Measurements from ENCODE around the gene ZFP36.

The ZFP36 gene

DNA sequence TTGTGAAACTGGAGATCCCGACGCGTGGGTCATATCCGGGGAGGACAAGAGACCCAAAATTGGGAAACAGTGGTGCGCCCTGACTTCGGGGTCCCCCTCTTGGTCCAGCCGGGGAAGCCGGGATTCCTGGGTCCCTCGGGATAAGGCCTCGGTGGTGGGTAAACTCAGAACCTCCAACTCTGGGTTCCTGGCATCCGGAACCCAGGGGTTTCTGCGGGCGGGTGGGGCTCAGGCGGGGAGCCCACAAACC lies 688 bp downstream of the ZFP36 start:
- no peak for DNase-seq

- DNase-seq: no peak
These were observed 1.2 kb downstream of the ZFP36 start for GRCh38 chr19:39407660-39408391.

DNA sequence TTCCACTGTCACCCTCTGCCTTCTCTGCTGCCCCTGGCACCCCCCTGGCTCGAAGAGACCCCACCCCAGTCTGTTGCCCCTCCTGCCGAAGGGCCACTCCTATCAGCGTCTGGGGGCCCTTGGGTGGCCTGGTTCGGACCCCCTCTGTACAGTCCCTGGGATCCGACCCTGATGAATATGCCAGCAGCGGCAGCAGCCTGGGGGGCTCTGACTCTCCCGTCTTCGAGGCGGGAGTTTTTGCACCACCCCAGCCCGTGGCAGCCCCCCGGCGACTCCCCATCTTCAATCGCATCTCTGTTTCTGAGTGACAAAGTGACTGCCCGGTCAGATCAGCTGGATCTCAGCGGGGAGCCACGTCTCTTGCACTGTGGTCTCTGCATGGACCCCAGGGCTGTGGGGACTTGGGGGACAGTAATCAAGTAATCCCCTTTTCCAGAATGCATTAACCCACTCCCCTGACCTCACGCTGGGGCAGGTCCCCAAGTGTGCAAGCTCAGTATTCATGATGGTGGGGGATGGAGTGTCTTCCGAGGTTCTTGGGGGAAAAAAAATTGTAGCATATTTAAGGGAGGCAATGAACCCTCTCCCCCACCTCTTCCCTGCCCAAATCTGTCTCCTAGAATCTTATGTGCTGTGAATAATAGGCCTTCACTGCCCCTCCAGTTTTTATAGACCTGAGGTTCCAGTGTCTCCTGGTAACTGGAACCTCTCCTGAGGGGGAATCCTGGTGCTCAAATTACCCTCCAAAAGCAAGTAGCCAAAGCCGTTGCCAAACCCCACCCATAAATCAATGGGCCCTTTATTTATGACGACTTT lies 2.0 kb downstream of the ZFP36 start:
- DNase-seq: no peak

DNA sequence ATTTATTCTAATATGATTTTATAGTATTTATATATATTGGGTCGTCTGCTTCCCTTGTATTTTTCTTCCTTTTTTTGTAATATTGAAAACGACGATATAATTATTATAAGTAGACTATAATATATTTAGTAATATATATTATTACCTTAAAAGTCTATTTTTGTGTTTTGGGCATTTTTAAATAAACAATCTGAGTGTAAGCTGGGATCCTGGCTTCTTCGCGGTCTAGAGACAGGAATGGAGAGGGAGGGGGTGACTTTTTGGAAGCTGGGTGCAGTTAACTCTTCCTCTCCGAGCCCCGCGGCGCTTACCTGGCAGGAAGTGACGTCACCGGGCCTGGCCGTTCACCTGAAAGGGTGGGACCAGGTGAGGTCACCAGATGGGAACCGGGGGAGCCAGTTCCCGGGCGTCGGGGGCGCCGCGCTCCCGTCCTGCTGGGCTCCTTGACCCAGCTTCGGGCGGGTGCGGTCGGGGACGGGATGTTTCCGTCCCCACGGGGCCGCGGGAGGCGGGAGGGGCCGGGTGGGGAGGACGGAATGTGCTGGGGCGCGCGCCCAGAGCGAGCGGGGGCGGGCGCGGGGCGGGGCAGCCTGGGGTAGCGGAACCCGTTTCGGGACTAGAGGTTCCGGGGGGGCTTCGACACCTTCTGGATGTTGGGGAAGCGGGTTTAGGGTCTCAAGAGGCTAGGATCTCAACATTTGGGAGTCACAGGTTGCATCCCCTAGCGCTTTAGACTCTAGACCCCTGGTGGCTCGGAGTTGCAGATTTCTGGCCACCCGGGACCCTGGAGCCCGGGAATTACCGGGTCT lies 2.8 kb downstream of the ZFP36 start:
- peak; percentile 38 for DNase-seq

DNA sequence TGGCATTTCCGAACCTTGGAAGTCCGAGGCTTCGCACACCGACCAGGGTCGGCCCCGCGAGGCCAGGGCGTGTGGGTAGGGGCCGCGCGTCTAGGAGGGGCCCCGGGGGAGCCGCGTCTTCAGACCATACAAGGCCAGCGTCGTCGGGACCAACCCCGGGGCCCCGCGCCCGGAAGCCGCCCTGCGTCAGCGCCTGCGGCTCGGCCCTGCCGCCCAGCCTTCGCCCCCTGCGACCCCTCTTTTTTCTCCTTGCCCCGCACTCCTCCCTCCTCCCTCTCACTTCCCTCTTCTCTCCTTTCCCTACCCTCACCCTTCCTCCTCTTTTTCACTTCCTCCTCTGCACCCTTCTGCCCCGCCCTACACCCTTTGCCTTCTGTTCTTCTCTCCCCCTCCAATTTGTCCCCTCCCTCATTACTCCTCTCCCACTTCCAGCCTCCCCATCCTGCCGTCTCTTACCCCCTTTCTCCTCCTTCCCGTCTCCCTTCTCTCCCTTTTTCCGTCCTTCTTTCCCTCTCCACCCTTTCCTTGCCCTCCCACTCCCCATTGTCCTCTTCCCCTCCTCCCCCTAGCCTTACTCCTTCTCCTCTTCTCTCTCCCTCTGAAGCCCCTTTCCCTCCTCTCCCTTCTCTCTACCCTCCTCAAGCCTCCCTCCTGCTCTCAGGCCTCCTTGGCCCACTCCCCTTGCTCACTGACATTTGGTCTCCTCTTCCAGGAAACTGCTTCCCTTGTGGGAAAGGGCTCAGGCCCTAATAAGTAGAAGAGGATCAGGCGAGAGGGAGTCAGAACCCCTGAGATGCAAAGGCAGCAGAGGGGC lies 3.6 kb downstream of the ZFP36 start:
- peak; percentile 50 for DNase-seq

- DNase-seq: no peak
These were observed 4.1 kb downstream of the ZFP36 start for GRCh38 chr19:39410831-39411080.

- no peak for DNase-seq
These were observed 4.6 kb downstream of the ZFP36 start for GRCh38 chr19:39411081-39411831.

DNA sequence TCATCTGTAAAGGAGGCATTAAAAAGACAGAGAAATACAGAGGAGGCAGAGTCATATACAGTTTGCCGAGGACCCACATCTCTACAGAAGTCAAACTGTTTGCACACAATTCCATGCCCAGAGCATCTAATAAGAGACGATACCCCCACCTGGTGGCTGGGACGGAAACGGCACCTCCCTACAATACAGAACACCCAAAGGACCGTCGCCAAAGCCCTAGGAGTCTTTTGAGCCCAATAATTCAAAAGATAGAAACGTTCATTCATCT lies 5.1 kb downstream of the ZFP36 start:
- peak; percentile 84 for DNase-seq

GRCh38 chr19:39412100-39412866 lies 5.6 kb downstream of the ZFP36 start, which contains the start of gene PLEKHG2:
Gene PLEKHG2 (plus strand): TSS chr19:39412669. CDS start chr19:39414087, 1,418 bp downstream.
- peak; percentile 98 for DNase-seq

DNA sequence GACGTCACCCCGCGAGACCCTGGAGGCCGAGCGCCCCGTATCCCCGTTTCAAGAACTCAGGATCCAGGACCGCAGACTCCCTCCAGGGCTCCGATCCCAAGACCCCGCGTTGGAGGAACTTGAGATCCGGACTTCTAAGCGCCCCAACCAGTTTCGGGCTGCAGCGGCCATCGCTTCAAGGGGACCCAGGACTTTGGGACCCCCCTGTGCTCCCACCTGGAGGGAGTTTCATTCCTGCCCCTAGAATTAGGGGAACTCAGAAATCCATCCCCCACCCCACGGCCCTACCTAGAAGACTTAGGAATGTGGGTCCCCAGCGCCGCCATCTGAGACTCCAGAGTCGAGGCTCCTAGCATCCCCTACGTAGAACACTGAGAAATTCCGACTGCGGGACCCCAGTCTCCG lies 6.2 kb downstream of the ZFP36 start:
- DNase-seq: no peak

GRCh38 chr19:39413272-39413910 lies 6.7 kb downstream of the ZFP36 start:
- peak; percentile 17 for DNase-seq

DNA sequence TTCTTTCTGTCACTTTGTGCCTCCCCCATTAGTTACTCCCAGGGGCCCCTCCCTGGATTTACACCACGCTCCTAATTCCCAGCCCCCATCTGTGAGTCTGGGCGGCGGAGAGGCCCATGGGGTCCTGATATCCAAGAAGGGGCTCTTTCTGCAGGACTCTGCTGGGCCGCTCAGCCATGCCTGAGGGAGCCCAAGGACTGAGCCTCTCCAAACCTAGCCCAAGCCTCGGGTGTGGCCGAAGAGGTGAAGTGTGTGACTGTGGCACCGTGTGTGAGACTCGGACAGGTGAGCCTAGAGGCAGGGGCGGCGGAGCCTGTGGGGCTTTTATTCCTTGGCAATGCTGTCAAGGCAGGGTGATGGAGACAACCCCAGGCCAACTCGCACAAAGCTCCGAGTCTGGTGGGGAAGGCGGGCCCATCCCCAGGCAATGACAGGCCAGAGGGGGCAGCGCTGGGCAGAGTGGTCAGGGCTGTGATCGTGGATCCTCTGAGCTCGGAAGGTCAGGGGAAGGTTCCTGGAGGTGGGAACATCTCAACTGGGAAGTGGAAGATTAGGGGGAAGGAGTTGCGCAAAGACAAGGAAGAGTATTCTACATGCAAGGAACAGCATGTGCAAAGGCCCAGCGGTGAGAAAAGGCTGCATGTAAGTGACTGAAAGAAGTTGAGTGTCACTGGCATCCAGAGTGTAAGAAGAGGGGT lies 7.4 kb downstream of the ZFP36 start:
- DNase-seq: no peak

DNA sequence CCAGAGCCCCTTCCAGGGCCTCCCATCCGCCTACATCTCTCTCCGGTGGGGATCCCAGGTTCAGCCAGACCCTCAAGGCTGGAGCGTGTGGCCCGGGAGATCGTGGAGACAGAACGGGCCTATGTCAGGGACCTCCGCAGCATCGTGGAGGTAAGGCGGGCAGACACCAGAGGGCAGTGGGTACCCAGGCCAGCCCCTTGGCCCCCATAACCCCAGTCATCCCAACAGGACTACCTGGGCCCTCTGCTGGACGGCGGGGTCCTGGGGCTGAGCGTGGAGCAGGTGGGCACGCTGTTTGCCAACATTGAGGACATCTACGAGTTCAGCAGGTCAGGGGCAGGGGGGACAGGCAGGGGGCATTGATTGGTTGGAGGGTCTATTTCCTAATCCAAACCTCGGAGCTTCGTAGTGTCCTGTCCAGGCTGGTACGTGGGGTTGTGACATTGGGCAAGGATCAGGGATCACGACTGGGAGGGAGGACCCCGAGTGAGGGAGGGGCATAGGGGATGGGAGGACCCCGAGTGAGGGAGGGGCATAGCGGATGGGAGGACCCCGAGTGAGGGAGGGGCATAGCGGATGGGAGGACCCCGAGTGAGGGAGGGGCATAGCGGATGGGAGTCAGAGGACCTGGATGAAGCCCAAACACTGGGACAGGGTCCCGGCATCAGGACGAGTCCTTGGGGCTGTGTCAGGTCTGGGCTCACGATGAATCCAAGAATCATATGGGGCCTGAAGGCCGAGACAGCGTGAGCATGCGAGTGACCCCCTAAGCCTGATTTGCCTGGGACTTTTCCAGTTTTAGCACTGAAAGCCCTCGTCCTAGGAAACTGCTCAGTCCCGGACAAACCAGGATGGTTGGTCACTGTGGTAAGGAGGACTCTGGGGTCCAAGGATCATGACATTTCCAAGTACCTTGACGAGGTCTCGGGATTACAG lies 8.7 kb downstream of the ZFP36 start:
- no peak for DNase-seq

DNA sequence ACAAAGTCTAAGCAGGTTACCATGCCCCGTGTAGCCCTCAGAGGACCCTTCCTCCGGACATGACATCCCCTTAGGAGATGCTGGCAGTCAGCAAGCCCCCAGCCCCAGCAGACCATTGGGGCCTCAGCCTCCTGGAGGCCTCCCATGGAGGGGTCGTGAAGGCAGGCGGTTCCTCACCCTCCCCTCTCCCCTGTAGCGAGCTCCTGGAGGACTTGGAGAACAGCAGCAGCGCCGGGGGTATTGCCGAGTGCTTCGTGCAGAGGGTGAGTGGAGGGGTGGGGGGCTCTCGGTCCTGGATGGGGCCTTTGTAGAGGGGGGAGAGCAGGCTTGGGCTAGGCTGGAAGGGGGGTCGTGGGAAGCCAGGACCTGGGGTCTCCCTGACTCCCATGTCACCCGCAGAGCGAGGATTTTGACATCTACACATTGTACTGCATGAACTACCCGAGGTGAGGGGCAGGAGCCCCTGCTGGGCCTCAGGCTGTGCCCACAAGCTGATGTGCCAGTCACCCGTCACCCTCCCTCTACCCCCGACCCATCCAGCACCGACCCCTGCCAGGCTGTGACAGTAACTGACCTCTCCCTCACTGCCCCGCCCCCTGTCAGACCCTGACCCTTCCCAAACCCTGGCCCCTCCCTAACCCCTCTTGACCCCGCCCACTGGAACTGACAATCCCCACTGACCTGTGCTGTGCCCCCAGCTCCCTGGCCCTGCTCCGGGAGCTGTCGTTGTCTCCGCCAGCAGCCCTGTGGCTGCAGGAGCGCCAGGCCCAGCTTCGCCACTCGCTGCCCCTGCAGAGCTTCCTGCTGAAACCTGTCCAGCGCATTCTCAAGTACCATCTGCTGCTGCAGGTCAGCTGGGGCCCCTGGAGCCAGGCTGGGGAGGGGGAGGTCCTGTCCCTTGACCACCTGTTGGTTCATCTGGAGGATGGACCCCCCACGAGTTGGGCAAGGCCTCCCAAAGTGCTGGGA lies 9.8 kb downstream of the ZFP36 start:
- no peak for DNase-seq

DNA sequence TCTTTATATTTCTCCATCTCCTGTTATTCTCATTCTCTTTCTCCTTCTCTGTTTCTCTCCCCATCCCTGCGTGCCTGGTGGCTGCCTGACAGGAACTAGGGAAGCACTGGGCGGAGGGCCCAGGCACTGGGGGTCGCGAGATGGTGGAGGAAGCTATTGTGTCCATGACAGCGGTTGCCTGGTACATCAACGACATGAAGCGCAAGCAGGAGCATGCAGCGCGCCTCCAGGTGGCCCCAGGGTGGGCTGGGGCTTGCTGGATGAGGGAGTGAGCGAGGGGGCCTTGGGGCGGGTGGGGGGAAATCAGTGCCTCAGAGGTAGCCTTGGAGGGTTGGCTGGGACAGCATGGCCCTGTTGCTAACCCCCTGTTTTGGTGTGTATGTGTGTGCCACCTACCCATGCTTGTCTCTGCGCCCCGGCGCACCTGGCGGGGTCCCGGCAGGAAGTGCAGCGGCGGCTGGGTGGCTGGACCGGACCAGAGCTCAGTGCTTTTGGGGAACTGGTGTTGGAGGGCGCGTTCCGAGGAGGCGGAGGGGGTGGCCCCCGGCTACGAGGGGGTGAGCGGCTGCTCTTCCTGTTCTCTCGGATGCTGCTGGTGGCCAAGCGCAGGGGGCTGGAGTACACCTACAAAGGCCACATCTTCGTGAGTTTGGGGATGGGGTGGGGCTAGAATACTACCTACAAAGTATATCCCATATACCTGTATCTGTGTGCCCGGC lies 11.0 kb downstream of the ZFP36 start:
- no peak for DNase-seq

GRCh38 chr19:39419003-39419402 lies 12.4 kb downstream of the ZFP36 start:
- DNase-seq: no peak

- no peak for DNase-seq
These were observed 14.1 kb downstream of the ZFP36 start for GRCh38 chr19:39420769-39421168.

GRCh38 chr19:39422020-39422419 lies 15.4 kb downstream of the ZFP36 start:
- no peak for DNase-seq

Measured in GDM1 (cell line).